H1 (cell line): ENCODE results near the gene ANKRD13C. TPM values are rescaled to one million over a fixed set of nuclear protein-coding genes. Genes with fewer than 3 reads are reported as not detected.
A peak's percentile ranks its signal among the peaks of the same experiment; 100 is the strongest.

Source experiments
- CHD2 ChIP-seq: IDR thresholded peaks from 2 replicates; pipeline ENCODE4 v1.6.1; 2012; ENCODE audit warnings: low read length, improper control_type of control experiment
- CTBP2 ChIP-seq: IDR thresholded peaks from 2 replicates; pipeline ENCODE4 v1.7.0; 2011; ENCODE audit warnings: borderline replicate concordance, mild to moderate bottlenecking, moderate library complexity, mixed read lengths, low read length; ENCODE audit not compliant: insufficient read depth, insufficient read length
- FOSL1 ChIP-seq: IDR thresholded peaks from 2 replicates; pipeline ENCODE4 v1.6.1; 2011; ENCODE audit warnings: mild to moderate bottlenecking, low read depth, low read length, moderate library complexity; ENCODE audit not compliant: insufficient read depth
- GABPA ChIP-seq: IDR thresholded peaks from 2 replicates; pipeline ENCODE4 v1.6.1; 2011; ENCODE audit warnings: mild to moderate bottlenecking, low read length, moderate library complexity, borderline replicate concordance; ENCODE audit not compliant: insufficient read depth
- GTF2F1 ChIP-seq: IDR thresholded peaks from 2 replicates; pipeline ENCODE4 v1.6.1; 2012; ENCODE audit warnings: low read depth, low read length, improper control_type of control experiment, borderline replicate concordance
- HDAC2 ChIP-seq, 2 experiments: fragments of 300-600 bp in 1 of 2; sonication (generic) in 1 of 2; IDR thresholded peaks; 2 replicates each; pipeline ENCODE4 v1.6.1; 2011 to 2012; ENCODE audit warnings: low read depth in 2 of 2, low read length in 2 of 2, mild to moderate bottlenecking in 2 of 2, moderate library complexity in 2 of 2, borderline replicate concordance in 1 of 2, inconsistent platforms in 1 of 2
- HDAC6 ChIP-seq: IDR thresholded peaks from one replicate; pipeline ENCODE4 v1.7.1; 2012; ENCODE audit warnings: low read depth, mild to moderate bottlenecking, inconsistent platforms, low read length, moderate library complexity
- NRF1 ChIP-seq: IDR thresholded peaks from 2 replicates; pipeline ENCODE4 v1.6.1; 2011; ENCODE audit warnings: mild to moderate bottlenecking, low read depth, low read length, improper control_type of control experiment
- PHF8 ChIP-seq: fragments of 200-600 bp; sonication (generic); conservative IDR thresholded peaks from 2 replicates; pipeline ENCODE4 v1.7.1; 2012; ENCODE audit warnings: low read depth, mild to moderate bottlenecking, inconsistent platforms, low read length, moderate library complexity
- RFX5 ChIP-seq: IDR thresholded peaks from 2 replicates; pipeline ENCODE4 v1.6.1; 2011; ENCODE audit warnings: low read depth, low read length, improper control_type of control experiment, borderline replicate concordance
- SAP30 ChIP-seq: fragments of 300-600 bp; sonication (generic); IDR thresholded peaks from 2 replicates; pipeline ENCODE4 v1.7.1; 2012; ENCODE audit warnings: low read length, moderate library complexity, mild to moderate bottlenecking, inconsistent platforms; ENCODE audit not compliant: insufficient read depth, insufficient replicate concordance
- SIRT6 ChIP-seq: IDR thresholded peaks from one replicate; pipeline ENCODE4 v1.7.1; 2012; ENCODE audit warnings: low read length, inconsistent platforms
- SP1 ChIP-seq: IDR thresholded peaks from 2 replicates; pipeline ENCODE4 v1.6.1; 2011; ENCODE audit warnings: low read depth, low read length
- SP4 ChIP-seq: IDR thresholded peaks from 2 replicates; pipeline ENCODE4 v1.6.1; 2012; ENCODE audit warnings: low read length, inconsistent platforms
- TAF1 ChIP-seq: IDR thresholded peaks from 2 replicates; pipeline ENCODE4 v1.6.1; 2011; ENCODE audit warnings: mild to moderate bottlenecking, low read depth, low read length
- TAF7 ChIP-seq: optimal IDR thresholded peaks from 2 replicates; pipeline ENCODE3; 2011; ENCODE audit warnings: low read depth, mild to moderate bottlenecking, inconsistent platforms, low read length, moderate library complexity, borderline replicate concordance
- polyA plus RNA-seq, 7 experiments: library from polyadenylated mRNA; depleted of rRNA in 3 of 7; stranded (reverse) in 5 of 7; unstranded in 2 of 7; fragments of >200 nt in 5 of 7; fragments of 200-250 nt in 2 of 7; gene quantifications; 1 replicate in 5 of 7; 2 replicates in 1 of 7; 4 replicates in 1 of 7; pipeline versions ENCODE4 v1.2.1 to v1.2.3, GENCODE V29; 2011 to 2013; ENCODE audit warnings: missing spikeins in 2 of 7, mixed read lengths in 2 of 7
- total RNA-seq: library from RNA; stranded (reverse); fragmentation: NEBNext Ultra II Directional; extraction: Animal tissue kit (Norgen Biotek cat#: 25700); gene quantifications from 2 replicates; pipeline ENCODE4 v1.2.1, GENCODE V29; 2021
- TF ChIP-seq, protein P1 (sequence below): IDR thresholded peaks from 2 replicates; pipeline ENCODE4 v1.6.1; 2011; ENCODE audit warnings: low read length, improper control_type of control experiment
- TF ChIP-seq, protein P2 (sequence below): IDR thresholded peaks from 2 replicates; pipeline ENCODE4 v1.6.1; 2012; ENCODE audit warnings: inconsistent platforms
- TF ChIP-seq, protein P3 (sequence below), 3 experiments: IDR thresholded peaks; 1 replicate in 2 of 3; 2 replicates in 1 of 3; pipeline versions ENCODE4 v1.5.1 to v1.6.1; 2011; ENCODE audit warnings: low read length in 3 of 3, mild to moderate bottlenecking in 3 of 3, inconsistent platforms in 2 of 3, low read depth in 1 of 3, moderate library complexity in 1 of 3; ENCODE audit not compliant: insufficient read depth in 1 of 3; ENCODE audit errors: control extremely low read depth in 1 of 3

Gene ANKRD13C
- total and polyA plus RNA-seq, 2 of the 8 experiments (the other 6 are each of a cell fraction or from before 2014, with no cell fraction given): 4.8 to 21.7 TPM

DNA sequence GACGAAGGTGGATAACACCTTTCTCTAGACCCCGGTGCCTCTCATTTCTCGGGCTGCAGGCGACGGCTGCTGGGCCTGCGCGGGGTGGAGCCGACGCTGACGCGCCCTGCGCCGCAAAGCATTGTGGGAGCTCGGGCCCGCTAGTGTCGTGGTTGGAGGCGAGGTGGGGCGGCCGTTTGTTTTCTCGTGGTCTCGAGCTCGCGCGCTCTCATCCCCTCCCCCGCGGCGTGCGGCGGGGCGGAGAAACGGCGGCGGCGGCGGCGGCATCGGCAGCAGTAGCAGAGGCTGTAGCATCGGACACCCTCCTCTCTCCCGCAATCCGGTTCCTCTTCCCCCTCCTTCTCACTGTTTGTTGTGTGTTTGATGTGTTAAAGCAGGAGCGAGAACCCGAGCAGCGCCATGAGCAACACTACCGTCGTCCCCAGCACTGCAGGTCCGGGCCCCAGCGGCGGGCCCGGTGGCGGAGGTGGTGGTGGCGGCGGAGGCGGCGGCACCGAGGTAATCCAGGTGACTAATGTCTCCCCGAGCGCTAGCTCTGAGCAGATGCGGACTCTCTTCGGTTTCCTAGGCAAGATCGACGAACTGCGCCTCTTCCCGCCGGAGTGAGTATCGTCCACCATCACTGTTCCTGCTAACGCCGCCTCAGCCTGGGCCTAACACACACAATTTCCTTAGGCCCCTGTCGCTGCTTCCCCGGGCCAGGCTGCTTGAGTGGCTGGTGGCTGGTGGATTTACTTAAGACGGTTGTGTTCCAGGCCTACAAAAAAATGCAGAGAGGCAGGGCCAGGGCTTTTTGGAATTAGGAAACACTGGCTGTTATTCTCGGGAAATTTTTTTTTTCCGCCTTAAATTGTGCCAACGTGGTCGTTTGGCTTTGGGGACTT is 133.0 kb downstream of the ANKRD13C start, which contains the start of gene SRSF11 (continued):
- TF ChIP-seq CTBP2 (no peak), RFX5 (no peak), TAF7 (peak; percentile 90), HDAC6 (no peak), SAP30 (no peak), CHD2 (peak; percentile 52; the same call in 1 of the 2 replicates), GABPA (no peak), FOSL1 (0 out of 2 replicates have a peak, but pooled peaks have one; percentile 12), SIRT6 (no peak), NRF1 (peak; percentile 64), TAF1 (peak; percentile 92), PHF8 (peak; percentile 97), SP1 (no peak), GTF2F1 (no peak), HDAC2 (IDR thresholded peaks at IDR 0.05; ENCODE audit: borderline replicate concordance in 1 of 2, low read depth in 2 of 2, low read length in 2 of 2) (peak; percentile 51 to 85; a peak in 1 of 4 replicates), SP4 (no peak)
- TF ChIP-seq, protein P1, sequence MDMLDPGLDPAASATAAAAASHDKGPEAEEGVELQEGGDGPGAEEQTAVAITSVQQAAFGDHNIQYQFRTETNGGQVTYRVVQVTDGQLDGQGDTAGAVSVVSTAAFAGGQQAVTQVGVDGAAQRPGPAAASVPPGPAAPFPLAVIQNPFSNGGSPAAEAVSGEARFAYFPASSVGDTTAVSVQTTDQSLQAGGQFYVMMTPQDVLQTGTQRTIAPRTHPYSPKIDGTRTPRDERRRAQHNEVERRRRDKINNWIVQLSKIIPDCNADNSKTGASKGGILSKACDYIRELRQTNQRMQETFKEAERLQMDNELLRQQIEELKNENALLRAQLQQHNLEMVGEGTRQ: no peak
- TF ChIP-seq, protein P2, sequence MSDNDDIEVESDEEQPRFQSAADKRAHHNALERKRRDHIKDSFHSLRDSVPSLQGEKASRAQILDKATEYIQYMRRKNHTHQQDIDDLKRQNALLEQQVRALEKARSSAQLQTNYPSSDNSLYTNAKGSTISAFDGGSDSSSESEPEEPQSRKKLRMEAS: peak; percentile 87
- TF ChIP-seq, protein P3, sequence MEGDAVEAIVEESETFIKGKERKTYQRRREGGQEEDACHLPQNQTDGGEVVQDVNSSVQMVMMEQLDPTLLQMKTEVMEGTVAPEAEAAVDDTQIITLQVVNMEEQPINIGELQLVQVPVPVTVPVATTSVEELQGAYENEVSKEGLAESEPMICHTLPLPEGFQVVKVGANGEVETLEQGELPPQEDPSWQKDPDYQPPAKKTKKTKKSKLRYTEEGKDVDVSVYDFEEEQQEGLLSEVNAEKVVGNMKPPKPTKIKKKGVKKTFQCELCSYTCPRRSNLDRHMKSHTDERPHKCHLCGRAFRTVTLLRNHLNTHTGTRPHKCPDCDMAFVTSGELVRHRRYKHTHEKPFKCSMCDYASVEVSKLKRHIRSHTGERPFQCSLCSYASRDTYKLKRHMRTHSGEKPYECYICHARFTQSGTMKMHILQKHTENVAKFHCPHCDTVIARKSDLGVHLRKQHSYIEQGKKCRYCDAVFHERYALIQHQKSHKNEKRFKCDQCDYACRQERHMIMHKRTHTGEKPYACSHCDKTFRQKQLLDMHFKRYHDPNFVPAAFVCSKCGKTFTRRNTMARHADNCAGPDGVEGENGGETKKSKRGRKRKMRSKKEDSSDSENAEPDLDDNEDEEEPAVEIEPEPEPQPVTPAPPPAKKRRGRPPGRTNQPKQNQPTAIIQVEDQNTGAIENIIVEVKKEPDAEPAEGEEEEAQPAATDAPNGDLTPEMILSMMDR (IDR thresholded peaks at IDR 0.05; ENCODE audit: control extremely low read depth in 1 of 3, insufficient read depth in 1 of 3, low read depth in 1 of 3, low read length in 3 of 3): no peak
